Stimulated activated CD8-positive, alpha-beta memory T cell treated with anti-CD3 and anti-CD28 coated beads, Interleukin-12 subunit alpha, Interleukin-12 subunit beta, amount 100 ng/mL, for 1 hour (primary cell): Measurements from ENCODE around the gene ST3GAL3.
A peak's percentile ranks its signal among the peaks of the same experiment; 100 is the strongest.

ENCODE experiments used
- DNase-seq: peaks from one replicate; pipeline ENCODE4 v3.0.0-alpha.2; 2020; ENCODE audit warnings: low read depth

Gene ST3GAL3

DNA sequence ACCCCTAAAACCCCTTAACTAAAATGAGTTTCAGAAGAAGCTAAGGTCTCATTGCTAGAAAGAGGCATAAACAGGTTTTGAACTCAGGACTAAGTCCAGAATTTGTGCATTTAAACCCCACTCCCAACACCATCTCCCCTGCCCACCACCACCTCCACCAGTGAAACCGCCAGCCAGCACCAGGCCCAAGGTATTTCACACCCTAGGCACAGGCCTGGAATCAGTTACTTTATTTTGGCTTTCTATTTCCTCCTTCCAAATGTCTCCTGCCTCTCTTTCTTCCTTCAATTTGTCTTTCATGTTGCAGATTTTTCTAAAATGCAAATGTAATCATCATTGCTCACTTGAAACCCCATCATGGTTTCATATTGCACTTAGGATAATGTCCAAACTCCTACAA is 237.5 kb downstream of the ST3GAL3 start:
- DNase-seq: no peak

GRCh38 chr1:43945674-43946235 is 238.4 kb downstream of the ST3GAL3 start:
- DNase-seq: no peak

GRCh38 chr1:43946236-43947060 is 239.1 kb downstream of the ST3GAL3 start, which contains the start of gene IPO13:
IPO13 (plus strand) TSS chr1:43946950; CDS start chr1:43947601, 651 bp downstream.
- DNase-seq: peak; percentile 88

- no peak for DNase-seq
Measured at GRCh38 chr1:43947061-43947873, 239.9 kb downstream of the ST3GAL3 start.

- no peak for DNase-seq
Measured at GRCh38 chr1:43947874-43948437, 240.6 kb downstream of the ST3GAL3 start.

GRCh38 chr1:43949678-43950077 is 242.3 kb downstream of the ST3GAL3 start:
- DNase-seq: no peak

DNA sequence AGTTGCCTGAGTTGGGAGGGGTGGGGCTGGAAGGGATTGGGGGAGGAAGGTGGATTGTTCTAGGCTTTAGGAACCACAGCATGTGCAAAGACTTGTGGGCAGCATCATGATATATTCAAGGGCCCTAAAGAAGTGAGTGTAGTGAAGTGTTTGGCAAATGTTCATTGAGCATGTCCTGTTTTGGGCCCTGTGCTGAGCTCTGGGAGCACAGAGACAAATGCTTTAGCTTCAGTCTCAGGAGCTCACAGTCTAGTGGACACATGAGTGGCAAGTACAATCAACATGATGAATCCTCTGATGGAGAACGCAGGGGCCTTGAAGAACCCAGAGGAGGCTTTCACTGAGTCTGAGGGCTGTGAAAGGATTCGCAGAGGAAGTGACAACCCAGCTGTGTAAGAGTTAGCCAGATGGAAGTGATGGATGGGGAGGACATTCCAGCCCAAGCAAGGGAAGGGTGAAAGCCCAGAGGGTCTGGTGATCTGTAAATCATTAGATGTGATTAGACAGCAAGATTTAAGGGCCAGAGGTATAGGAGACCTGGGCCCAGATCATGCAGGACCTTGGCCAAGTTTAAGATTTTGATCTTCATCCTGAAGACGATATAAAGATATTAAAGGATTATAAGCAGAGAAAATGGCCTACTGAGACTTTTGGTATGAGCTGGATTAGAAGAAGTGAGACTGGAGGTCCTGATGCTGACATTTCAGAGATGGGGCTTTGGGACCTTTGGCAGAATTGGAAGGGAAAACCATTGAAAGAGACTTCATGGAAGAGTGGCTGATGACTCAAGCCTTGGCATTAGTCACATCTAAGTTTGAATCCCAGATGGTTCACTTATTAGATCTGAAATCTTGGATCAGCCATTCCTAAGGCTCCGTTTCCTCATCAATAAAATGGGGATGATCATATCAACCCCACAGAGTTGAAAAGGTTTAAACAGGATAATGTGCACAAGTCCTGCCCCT is 244.0 kb downstream of the ST3GAL3 start:
- no peak for DNase-seq

DNA sequence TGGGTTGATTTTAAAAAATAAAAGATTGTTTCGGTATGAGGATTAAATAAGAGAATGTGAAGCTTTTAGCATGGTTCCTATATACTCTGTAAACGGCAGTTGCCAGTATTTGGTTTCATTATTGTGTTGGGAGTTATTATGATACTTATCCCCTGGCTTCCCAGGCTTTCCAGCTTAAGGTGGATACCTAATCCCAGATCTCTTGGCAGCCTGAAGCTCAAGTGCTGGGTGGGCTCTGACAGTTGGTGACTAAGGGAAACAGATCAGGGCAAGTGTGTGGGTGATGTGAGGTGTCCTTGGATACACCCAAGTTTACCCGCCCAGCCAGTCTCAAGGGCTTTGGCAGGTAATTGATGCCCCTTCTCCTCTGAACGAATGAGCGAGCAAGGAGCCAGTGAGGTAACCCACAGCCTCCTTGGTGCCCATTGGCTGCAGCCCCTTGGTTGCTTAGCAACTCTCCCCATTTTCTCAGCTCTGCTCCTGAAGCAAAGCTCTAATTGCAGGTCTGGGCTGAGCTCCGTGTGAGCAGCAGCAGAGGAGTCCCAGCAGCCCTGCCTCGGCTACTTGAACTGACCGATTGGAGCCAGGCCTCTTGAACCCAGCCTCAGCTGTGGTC is 245.5 kb downstream of the ST3GAL3 start:
- DNase-seq: no peak

DNA sequence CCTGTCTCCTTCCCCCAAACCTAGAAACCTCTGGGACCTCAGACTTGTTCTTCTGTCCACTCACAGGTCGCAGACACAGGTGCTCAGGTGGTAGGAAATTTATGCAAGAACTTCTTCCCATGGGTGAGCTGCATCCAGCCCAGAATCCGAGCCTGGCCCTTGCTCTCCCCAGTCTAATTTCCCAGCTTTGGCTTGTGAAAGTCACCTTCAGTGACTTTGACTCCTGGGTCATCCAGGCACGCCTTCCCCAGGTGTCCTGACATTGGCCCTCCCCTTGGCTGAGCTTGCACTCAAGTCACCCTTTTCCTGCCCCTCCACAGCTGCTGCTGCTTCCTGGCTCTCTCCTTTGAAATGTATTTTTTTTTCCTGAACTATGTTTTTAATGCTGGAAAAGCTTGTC is 246.0 kb downstream of the ST3GAL3 start:
- DNase-seq: no peak

- DNase-seq: no peak
Measured at GRCh38 chr1:43954036-43954435, 246.7 kb downstream of the ST3GAL3 start.

DNA sequence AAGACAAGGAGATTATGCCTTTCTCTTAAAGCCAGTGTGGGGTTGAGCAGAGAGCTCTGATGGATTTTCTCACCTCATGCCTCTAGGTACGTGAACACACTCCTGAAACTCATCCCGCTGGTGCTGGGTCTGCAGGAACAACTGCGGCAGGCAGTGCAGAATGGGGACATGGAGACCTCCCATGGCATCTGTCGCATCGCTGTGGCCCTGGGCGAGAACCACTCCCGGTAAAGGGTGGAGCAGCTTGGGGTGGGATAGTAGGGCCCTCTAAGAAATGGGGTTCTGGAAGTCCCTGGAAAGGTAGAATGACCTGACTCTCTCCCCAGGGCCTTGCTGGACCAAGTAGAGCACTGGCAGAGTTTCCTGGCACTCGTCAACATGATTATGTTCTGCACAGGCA is 248.9 kb downstream of the ST3GAL3 start:
- no peak for DNase-seq

- DNase-seq: no peak
Measured at GRCh38 chr1:43957407-43958040, 250.2 kb downstream of the ST3GAL3 start.

- DNase-seq: no peak
Measured at GRCh38 chr1:43958351-43959255, 251.3 kb downstream of the ST3GAL3 start.

DNA sequence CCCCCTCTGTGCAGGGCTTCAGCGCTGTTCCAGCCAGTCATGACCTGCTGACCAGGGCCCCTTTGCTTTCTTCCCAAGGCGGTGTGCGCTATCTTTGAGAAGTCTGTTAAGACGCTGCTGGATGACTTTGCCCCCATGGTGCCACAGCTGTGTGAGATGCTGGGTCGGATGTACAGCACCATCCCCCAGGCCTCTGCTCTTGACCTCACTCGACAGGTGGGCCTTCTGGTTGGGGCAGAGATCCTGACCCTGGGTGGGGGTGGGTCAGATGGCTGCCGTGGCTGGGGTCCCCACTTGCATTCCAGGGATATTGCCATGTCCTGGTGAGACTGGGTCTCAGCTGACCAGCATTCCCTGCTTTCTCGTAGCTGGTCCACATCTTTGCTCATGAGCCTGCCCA is 253.5 kb downstream of the ST3GAL3 start:
- DNase-seq: no peak

- DNase-seq: no peak
Measured at GRCh38 chr1:43961692-43962091, 254.4 kb downstream of the ST3GAL3 start.

DNA sequence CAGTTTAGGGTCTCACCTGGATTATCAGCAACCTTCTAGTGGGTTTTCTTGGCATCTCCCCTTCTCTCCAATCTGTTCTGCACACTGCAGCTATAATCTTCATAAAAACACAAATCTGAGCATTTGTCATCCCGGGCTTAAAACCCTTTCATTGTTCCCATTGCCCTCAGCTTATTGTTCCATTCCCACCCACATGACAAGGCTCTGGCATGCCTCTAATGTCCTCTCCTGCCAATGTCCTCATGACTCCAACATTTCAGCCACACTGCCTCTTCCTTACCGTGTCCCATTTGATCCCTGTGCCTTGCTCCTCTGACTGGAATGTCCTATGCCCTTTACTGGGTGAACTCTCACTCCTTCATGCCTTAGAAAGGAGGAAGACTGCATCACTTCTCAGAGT is 255.0 kb downstream of the ST3GAL3 start:
- no peak for DNase-seq

DNA sequence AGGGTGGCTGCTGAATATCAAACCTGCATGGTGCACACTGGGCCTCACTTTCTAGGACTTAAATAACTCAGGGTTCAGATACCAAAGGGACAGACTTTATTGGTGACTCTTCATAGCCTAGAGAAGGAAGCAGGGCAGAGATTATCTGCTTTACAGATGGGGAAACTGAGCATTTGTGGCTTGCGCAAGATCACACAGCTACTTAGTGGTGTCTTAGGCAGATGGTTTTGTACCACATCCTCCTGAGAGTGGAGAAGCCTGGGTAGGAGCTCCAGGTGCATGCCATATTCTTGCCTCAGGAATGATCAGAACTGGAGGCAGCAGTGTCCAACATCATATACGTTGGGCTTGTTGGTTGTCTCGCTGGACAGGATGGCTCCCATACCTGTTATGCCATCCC is 255.7 kb downstream of the ST3GAL3 start:
- no peak for DNase-seq

- DNase-seq: no peak
Measured at GRCh38 chr1:43963890-43964289, 256.6 kb downstream of the ST3GAL3 start.

DNA sequence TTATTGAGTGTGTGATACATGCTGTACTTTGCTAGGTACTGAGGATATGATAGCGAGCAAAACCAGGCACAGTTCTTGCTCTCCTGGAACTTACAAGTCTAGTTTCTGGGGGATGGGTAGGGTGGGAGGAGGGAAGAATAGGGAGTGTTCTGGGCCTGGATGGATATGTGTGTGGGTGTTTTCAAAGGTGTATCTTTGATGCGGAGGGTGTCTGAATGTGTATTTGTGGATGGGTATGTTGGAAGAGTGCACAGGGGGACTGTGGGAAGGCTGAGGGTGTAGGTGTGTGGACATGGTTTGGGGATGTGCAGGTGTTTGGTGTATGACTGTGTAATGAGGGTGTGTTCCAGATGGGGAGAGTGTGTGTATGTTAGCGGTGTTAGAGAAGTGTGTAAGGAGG is 258.0 kb downstream of the ST3GAL3 start:
- no peak for DNase-seq
